Measurements from ENCODE around the gene DDX39B. TPM values are rescaled to one million over a fixed set of nuclear protein-coding genes. Genes with fewer than 3 reads are reported as not detected.

DDX39B gene
- total RNA-seq, 1 donor, result 183 TPM

DNA sequence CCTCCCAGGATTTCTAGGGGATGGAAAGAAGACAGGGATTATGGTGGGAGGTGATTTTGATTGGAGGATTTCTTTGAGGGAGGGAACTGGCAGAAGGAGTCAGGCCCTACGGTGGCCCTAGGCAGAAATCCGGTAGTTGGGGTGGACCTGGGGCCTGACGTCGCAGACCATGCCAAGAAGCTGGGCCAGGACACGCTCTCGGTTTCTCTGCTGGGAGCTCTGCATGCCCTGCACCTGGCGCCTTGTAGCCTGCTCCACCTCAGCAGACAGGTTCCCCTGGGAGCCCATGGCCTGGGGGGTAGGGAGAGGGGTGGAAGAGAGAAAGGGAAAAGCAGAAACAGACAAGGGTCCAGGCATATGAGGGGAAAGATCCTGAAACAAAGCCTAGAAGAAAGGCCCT, 3.5 kb upstream of the DDX39B start:
- Histone ChIP-seq H3K27me3 (ENCODE audit: insufficient read depth, low read length) (no peaks in the 10 kb centered on the region), H3K4me1 (ENCODE audit: insufficient read depth, low read length) (peaks cover 45% of the 10 kb centered on the region), H3K4me3 (ENCODE audit: low read length) (no peak overlapping the region), H3K9me3 (ENCODE audit: low read depth, low read length) (no peaks in the 10 kb centered on the region)

- Histone ChIP-seq H3K4me1 (ENCODE audit: insufficient read depth, low read length) (peaks cover 51% of the 10 kb centered on the region), H3K9me3 (ENCODE audit: low read depth, low read length) (no peaks in the 10 kb centered on the region), H3K4me3 (ENCODE audit: low read length) (no peak overlapping the region), H3K27me3 (ENCODE audit: insufficient read depth, low read length) (no peaks in the 10 kb centered on the region)
Observed at GRCh38 chr6:31544676-31545075, 2.9 kb upstream of the DDX39B start.

- Histone ChIP-seq H3K4me3 (ENCODE audit: low read length) (no peak overlapping the region), H3K4me1 (ENCODE audit: insufficient read depth, low read length) (peaks cover 59% of the 10 kb centered on the region), H3K9me3 (ENCODE audit: low read depth, low read length) (no peaks in the 10 kb centered on the region), H3K27me3 (ENCODE audit: insufficient read depth, low read length) (no peaks in the 10 kb centered on the region)
Observed at GRCh38 chr6:31543639-31544038, 1.8 kb upstream of the DDX39B start.

DNA sequence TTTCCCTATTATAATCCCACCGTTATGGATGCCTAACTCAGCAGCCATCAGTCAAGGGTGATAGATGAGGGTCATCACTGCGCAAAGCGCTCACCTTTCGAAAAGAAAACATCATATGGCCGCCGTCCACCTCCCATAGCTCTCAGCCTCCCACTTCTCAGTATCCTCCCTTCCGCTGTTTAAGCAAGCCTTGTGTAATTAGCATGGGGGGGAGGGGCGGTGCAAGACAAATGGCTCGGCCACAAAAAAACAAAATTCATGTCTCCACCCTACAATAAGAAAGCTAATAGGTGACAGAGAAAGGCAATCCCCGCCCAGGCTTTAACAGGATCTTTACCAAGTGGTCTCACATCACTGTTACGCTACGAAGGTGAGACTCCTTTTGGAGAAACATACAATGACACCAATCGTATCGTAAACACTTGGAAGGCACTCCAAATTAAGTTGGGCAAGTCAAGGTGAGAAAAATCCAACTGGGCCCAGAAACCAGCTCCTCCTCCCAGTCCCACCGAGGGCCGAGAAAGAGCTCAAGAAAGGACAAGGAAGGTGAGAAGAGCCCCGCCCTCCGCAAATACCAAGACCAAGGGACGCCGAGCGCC, 645 bp downstream of the DDX39B start:
- Histone ChIP-seq H3K4me1 (ENCODE audit: insufficient read depth, low read length) (peaks cover 41% of the 10 kb centered on the region), H3K27me3 (ENCODE audit: insufficient read depth, low read length) (no peaks in the 10 kb centered on the region), H3K9me3 (ENCODE audit: low read depth, low read length) (no peaks in the 10 kb centered on the region), H3K4me3 (ENCODE audit: low read length) (peak overlapping the region; percentile 75)

DNA sequence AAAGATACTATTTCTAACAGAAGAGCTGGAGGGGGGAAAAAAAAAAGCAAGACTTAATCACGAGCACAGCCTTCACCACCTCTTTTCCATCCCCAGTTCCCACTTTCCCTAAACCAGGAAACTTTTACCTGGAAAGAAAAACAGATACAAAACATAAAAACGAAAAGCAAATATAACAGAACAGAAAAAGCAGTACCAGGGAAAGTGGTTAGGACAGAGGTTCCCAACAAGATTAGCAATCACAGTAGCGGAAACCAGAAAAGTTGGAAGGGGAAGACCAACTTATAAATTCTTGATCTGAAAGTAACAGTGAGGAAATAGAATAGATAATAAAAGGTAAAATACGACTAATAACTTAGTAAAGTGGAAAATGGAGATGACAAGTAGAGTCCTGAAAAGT, 1.2 kb downstream of the DDX39B start:
- no peaks in the 10 kb centered on the region for H3K9me3 ChIP-seq (ENCODE audit: low read depth, low read length)
- H3K4me3 ChIP-seq (ENCODE audit: low read length), result peak overlapping the region; percentile 75
- H3K4me1 ChIP-seq (ENCODE audit: insufficient read depth, low read length), result peaks cover 41% of the 10 kb centered on the region
- no peaks in the 10 kb centered on the region for H3K27me3 ChIP-seq (ENCODE audit: insufficient read depth, low read length)

GRCh38 chr6:31538805-31539400, 2.9 kb downstream of the DDX39B start:
- H3K4me1 ChIP-seq (ENCODE audit: insufficient read depth, low read length), result peaks cover 41% of the 10 kb centered on the region
- no peaks in the 10 kb centered on the region for H3K9me3 ChIP-seq (ENCODE audit: low read depth, low read length)
- no peak overlapping the region for H3K4me3 ChIP-seq (ENCODE audit: low read length)
- H3K27me3 ChIP-seq (ENCODE audit: insufficient read depth, low read length), result no peaks in the 10 kb centered on the region

- H3K27me3 ChIP-seq (ENCODE audit: insufficient read depth, low read length), result no peaks in the 10 kb centered on the region
- no peaks in the 10 kb centered on the region for H3K9me3 ChIP-seq (ENCODE audit: low read depth, low read length)
- no peak overlapping the region for H3K4me3 ChIP-seq (ENCODE audit: low read length)
- H3K4me1 ChIP-seq (ENCODE audit: insufficient read depth, low read length), result peaks cover 28% of the 10 kb centered on the region
Observed at GRCh38 chr6:31535538-31536324, 6.1 kb downstream of the DDX39B start.

GRCh38 chr6:31534521-31535040, 7.2 kb downstream of the DDX39B start:
- Histone ChIP-seq H3K4me3 (ENCODE audit: low read length) (no peak overlapping the region), H3K4me1 (ENCODE audit: insufficient read depth, low read length) (peaks cover 16% of the 10 kb centered on the region), H3K9me3 (ENCODE audit: low read depth, low read length) (no peaks in the 10 kb centered on the region), H3K27me3 (ENCODE audit: insufficient read depth, low read length) (no peaks in the 10 kb centered on the region)

GRCh38 chr6:31534011-31534410, 7.8 kb downstream of the DDX39B start:
- H3K27me3 ChIP-seq (ENCODE audit: insufficient read depth, low read length), result no peaks in the 10 kb centered on the region
- peaks cover 10% of the 10 kb centered on the region for H3K4me1 ChIP-seq (ENCODE audit: insufficient read depth, low read length)
- H3K9me3 ChIP-seq (ENCODE audit: low read depth, low read length), result no peaks in the 10 kb centered on the region
- no peak overlapping the region for H3K4me3 ChIP-seq (ENCODE audit: low read length)

DNA sequence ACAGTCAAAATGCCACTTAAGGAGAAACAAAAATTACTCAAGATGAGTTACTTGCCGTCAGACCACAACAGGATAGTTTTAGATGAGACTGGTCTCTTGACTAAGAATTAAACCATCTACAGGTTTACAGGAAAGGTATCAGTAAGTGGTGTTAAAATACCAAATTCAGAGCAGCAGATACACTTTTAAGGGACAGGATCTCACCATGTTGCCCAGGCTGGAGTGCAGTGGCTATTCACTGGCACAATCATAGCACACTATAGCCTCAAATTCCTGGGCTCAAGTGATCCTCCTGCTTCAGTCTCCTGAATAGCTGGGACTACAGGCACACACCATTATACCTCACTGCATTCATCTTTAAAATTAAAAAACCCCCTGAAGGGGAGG, 8.4 kb downstream of the DDX39B start:
- peaks cover 5% of the 10 kb centered on the region for H3K4me1 ChIP-seq (ENCODE audit: insufficient read depth, low read length)
- H3K9me3 ChIP-seq (ENCODE audit: low read depth, low read length), result no peaks in the 10 kb centered on the region
- H3K4me3 ChIP-seq (ENCODE audit: low read length), result no peak overlapping the region
- H3K27me3 ChIP-seq (ENCODE audit: insufficient read depth, low read length), result no peaks in the 10 kb centered on the region

DNA sequence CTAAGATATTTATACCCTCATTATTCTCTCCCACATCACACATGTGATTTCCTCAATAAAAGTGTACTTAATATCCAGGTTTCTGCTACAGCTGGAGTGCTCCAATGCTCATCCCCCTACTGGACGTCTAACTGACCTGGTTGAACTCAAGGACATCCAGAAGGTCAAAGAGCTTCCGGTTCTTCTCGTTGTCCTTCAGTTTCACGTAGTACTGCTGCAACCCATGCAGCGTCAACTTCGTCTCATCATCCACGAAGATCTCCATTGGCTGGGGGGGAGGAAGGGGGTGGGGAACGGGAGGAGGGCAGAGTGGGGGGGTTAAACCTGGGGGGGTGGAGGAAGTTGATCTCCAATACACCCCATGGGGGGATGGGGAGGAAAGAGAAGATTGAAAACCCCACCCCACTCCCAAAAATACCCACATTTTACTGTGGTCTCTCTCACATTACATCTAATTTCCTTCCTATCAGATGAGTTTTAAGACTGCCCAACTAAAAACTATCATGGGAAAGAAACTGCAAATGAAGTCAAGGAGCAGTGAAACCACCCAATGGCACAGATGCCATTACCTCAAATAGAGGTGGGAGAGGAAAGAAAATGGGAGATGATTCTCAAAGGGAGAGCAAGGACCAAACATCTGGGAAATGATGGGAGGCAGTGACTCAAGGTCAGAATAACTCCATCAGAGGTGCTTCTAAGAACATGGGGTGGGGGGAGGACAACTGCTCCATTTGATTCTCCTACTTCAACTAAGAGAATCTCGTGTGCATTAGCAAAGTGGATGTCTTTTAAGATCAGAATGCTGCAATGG, 9.0 kb downstream of the DDX39B start:
- H3K4me3 ChIP-seq (ENCODE audit: low read length), result no peak overlapping the region
- H3K27me3 ChIP-seq (ENCODE audit: insufficient read depth, low read length), result no peaks in the 10 kb centered on the region
- no peaks in the 10 kb centered on the region for H3K4me1 ChIP-seq (ENCODE audit: insufficient read depth, low read length)
- no peaks in the 10 kb centered on the region for H3K9me3 ChIP-seq (ENCODE audit: low read depth, low read length)

DNA sequence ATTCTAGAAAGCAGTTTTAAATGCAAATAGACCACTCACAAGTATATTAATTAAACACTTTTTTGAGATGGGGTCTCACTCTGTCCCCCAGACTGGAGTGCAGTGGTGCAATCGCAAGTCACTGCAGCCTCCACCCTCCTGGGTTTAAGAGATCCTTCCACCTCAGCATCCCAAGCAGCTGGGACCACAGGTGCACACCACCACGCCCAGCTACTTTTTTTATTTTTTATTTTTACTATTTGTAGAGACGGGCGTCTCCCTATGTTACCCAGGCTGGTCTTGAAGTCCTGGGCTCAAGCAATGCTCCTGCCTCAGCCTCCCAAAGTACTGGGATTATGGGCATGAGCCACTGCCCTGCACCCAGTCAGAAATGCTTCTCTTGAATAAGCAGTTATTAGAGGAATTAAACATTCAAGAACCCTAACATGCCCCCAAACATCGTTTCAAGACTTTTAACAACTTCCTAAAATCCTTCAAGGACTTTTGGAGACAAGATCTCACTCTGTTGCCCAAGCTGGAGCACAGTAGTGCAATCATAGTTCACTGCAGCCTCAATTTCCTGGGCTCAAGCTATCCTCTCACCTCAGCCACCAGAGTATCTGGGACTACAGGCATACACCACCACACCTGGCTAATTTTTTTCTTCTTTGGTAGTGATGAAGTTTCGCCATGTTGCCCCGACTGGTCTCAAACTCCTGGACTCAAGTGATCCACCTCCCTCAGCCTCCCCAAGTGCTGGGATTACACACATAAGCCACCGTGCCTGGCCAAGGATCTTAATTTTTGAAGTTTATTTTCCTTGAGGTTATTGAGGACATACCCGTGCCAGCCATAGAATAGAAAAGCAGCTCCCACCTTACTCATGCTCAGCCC, 9.8 kb downstream of the DDX39B start:
- no peaks in the 10 kb centered on the region for H3K9me3 ChIP-seq (ENCODE audit: low read depth, low read length)
- no peaks in the 10 kb centered on the region for H3K27me3 ChIP-seq (ENCODE audit: insufficient read depth, low read length)
- H3K4me1 ChIP-seq (ENCODE audit: insufficient read depth, low read length), result no peaks in the 10 kb centered on the region
- H3K4me3 ChIP-seq (ENCODE audit: low read length), result no peak overlapping the region

DNA sequence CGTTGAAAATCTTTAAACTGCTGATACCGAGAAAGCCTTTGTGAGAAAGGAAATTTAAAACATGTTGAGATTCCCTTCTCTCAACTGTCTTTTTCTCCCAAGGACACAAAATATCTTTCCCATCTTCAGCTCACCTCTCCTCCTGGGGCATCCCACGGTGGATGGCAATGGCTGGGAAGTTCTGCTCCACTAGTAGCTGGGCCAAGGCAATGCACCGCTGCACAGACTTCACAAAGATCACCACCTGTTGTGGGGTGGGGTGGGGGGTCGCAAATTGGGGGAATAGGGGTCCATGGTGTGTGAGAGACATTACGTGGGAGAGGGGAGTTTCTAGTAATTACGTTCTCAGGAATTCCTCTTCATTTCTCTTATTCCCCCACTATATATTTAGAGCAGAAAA, 10.6 kb downstream of the DDX39B start:
- no peaks in the 10 kb centered on the region for H3K27me3 ChIP-seq (ENCODE audit: insufficient read depth, low read length)
- H3K9me3 ChIP-seq (ENCODE audit: low read depth, low read length), result no peaks in the 10 kb centered on the region
- H3K4me1 ChIP-seq (ENCODE audit: insufficient read depth, low read length), result no peaks in the 10 kb centered on the region
- no peak overlapping the region for H3K4me3 ChIP-seq (ENCODE audit: low read length)

DNA sequence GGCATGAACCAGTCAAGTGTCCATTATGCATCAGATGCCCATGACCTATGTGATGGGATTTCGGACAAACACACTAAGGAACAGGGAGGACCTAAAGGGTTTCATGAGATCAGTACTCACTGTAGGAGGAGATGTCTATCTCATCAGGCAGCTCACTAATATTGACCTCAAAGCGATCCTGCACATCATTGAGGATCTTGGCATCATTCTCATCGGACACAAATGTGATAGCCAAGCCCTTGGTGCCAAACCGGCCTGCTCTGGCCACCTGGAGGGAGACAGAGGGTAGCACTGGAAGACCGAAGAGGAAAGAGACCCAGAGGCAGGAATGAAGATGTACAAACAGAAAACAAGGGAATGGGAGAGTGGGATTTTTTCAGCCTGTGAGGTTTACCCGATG, 11.1 kb downstream of the DDX39B start:
- Histone ChIP-seq H3K9me3 (ENCODE audit: low read depth, low read length) (no peaks in the 10 kb centered on the region), H3K27me3 (ENCODE audit: insufficient read depth, low read length) (no peaks in the 10 kb centered on the region), H3K4me1 (ENCODE audit: insufficient read depth, low read length) (no peaks in the 10 kb centered on the region), H3K4me3 (ENCODE audit: low read length) (no peak overlapping the region)

Measured in mononuclear cell (primary cell).